HG03432 (cell line): ENCODE measurements around the gene NEK2.
"Not testable (repeated sequence)": the region's sequence is repeated elsewhere in the genome, so short reads cannot be mapped to it uniquely, and the experiment has no call there.

ENCODE experiments used
- ATAC-seq: cut with Tn5 transposase; IDR thresholded peaks from one replicate; pipeline ENCODE4 v1.9.1; 2021; ENCODE audit warnings: mild to moderate bottlenecking, moderate library complexity; ENCODE audit not compliant: unreplicated experiment

NEK2 gene

DNA sequence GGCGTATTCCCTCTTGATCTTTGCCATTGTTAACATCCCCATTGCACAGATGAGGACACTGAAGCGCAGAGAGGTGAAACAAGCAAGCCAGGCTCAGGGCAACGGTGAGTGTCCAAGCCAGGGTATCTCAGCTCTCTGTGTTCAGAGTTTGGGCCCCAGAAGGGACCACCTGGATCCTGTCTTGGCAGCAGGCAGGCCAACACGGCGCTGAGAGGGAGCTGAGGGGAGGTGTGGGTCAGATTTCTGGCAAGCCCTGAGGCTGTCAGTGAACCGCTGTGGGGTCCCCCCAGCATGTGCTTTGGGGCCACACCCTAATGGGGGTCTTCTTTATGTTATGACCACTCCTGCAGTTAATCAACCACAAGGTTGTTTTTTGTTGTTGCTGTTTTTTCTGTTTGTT lies 23.1 kb downstream of the NEK2 start:
- no peak for ATAC-seq

DNA sequence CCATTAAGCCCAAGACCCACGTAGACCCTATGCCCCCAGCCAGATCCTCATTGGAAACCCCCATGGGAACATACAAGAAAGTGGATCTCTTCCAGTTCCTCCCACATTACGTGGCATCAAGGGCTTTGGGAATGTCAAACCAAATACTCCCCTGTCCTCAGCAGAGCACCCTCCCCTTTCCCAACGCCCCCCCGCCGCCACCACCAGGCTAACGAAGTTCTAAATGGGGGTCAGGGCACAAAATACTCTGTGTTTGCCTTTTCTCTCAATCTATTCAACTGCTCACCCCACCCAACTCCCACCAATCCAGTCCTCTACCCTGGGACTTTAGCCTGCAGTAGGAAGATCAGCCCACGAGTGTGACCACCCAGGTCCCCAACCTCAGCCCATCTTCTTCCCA lies 24.5 kb downstream of the NEK2 start:
- no peak for ATAC-seq

DNA sequence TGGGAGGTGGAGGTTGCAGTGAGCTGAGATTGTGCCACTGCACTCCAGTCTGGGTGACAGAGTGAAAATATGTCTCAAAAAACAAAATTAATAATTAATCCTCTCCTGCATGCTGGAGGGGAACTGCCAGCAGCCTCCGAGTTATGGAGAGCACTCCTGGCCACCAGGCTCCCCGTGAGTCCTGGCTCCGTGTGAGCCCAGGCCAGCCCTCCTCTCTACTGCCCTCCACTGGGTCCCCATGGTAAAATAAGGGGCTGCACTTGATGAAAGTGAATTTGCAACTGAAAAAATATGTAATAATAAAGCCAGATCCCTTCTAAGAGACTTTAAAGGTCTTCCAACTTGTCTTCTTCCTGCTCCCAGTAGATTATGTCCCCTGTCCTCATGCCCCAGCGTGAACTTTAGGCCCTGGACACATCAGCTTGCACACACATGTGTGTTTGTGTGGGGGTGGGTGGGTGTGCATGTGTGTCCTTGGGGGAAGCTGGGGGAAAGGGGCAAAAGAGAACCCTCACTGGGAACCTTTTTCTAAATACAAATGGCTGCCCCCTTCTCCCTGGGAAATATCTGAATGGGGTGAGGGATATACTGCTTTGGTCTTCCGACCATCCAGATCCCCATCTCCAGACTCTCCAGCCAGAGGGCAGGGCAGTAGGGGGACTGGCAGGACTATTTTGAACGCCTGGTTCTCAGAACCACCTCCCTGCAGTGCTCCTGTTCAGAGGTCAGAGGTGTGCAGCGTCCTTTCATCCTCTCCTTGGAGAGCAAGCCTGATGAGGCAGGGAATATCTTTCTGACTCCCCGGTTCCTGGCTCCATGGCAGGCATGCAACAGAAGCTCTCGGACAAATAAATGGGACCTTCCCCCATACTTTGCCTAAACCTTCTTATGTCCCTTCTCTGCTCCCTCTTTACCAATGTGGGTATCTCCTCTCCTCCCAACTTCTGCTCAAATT lies 26.2 kb downstream of the NEK2 start:
- ATAC-seq = no peak

DNA sequence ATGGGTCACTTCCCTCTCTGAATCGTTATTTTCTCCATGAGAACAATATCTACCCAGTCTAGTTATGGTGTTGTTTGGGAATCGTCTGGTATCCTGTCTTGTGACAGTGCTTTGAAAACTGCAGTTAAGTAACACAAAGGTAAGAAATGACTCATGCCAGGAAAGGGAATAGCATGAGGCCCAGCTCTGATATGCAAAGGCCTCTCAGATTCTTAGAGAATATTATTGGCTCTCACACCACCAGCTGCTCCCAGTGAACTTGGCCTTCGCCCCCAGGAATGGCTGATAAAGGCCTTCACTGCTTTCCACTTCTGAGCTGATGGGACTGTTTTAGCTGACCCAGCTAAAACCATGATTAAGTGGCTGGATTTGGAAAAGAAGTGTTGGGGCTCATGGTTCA lies 27.1 kb downstream of the NEK2 start:
- ATAC-seq = no peak

DNA sequence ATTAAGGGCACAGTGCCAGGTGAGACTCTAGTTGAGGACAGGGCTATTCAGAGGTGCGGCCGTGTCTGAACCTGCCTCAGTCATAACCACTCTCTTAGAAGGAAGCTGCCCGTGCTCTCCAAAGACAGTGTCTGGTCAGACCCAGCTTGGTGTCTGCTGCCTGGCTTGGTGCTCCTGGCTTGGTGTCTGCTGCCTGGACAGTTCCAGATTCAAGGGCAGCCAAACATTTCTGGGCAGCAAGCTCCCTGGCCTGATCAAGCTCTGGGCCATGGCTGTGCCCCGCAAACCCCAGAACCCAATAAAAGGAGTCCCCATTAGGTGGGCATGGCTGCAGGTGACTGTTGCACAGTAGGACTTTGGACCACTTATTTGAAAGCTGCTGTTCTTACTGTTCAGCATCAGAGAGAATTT lies 27.7 kb downstream of the NEK2 start:
- no peak for ATAC-seq

DNA sequence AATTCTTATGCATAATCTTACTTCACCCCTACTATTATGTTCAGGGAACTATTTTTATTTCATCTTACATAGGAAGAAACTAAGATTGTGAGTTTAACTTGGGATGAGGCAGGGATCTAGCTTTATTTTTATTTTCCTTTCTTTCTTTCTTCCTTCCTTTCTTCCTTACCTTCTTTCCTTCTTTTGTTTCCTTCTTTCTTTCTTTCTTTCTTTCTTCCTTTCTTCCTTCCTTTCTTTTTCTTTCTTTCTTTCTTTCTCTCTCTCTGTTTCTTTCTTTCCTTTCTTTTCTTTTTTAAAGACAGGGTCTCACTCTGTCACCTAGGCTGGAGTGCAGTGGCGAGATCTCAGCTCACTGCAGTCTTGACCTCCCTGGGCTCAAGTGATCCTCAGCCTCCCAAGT lies 28.9 kb downstream of the NEK2 start:
- no peak for ATAC-seq

DNA sequence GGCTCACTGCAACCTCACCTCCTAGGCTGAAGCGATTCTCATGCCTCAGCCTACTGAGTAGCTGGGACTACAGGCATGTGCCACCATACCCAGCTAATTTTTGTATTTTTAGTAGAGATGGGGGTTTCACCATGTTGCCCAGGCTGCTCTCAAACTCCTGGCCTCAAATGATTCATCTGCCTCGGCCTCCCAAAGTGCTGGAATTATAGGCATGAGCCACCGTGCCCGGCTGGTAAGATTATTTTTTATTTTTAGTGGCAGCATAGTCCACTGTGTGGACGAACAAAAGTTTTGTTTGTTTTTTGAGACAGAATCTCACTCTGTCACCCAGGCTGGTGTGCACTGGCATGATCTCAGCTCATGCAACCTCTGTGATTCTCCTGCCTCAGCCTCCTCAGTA lies 29.8 kb downstream of the NEK2 start:
- ATAC-seq = not testable (repeated sequence)

DNA sequence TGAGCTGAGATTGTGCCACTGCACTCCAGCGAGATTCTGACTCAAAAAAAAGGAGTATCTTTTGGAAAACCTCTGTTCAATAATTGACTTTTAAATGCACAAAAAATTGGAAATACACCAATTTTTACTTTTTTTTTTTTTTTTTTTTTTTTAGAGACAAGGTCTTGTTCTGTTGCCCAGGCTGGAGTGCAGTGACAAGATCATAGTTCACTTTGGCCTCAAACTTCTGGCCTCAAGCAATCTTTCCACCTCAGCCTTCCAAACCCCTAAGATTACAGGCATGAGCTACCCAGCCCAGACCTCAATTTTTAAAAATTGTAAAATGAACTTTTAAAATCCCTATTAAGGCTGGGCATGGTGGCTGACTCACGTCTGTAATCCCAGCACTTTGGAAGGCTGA lies 30.8 kb downstream of the NEK2 start:
- ATAC-seq = no peak

DNA sequence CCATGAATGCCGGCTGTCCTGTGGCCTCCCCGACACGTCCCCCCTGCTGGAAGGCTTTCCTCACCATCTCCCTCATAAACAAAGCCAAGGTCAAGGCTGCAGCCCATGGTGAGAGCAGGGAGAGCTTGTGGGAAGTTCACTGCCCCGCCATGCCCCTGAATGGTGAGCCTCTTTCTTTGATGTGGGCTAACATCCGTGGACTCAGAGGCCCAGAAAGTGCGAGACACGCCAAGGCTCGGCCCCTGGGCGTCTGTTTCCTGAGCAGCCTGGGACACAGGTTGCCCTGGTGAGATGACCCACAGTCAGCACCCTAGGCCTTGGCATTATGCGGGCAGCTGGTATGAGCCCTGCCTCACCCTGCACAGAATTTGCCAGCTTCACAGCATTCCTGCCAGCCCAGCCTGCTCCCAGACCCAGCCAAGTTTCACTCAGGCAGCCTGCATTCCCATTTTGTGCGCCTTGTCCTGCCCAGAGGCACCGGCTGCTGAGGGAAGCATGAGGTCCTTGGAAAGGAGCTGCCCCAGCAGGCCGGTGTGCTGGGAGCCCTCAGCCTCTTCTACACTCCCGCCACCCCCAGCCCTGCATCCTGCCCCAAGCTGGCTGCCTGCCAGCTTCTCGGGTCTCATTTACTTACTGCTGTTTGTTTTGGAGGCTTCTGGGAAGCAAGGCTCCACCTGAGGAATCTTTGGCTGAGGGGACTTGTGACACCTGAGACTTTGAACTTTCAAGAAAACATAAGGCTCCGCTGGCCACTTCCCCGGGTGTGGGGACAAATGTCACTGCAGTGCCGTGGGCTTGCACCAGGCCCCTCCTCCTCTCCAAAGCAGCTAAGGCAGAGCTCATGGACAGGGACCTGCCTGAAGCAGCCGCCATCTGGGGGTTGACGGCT lies 31.9 kb downstream of the NEK2 start:
- no peak for ATAC-seq

DNA sequence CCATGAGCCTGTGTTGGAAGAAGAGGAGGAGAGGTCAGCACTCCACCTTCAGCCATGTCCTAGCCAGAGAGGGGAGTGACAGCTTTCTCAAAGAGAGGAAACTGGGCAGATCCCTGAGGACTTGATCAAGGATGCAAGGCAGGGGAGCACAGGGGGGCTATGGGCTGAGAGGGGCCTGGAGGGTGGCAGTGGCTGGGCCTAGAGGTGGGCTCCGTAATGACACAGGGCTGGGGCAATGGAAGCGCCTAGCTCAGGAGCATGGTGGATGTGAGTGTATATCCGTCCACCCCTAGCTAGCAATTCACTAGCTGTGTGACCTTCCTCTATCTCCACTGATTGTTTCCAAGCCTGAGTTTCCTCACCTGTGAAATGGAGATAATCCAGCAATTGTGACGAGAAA lies 32.6 kb downstream of the NEK2 start:
- ATAC-seq = no peak

DNA sequence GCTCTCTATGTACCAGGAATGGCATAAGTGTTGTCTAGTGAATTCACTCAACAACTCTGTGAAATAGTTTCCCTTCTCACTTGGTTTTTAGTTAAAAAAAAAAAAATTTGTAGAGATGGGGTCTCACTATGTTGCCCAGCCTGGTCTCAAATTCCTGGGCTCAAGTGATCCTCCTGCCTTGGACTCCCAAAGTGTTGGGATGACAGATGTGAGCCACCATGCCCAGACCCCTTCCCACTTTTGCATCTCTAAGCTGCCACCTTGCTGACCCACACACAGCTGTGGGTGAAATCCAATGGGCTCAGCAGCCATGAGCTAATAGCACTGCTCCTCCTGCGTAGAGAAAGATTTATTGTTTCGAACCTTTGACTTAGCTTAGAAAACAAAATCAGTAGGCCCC lies 33.5 kb downstream of the NEK2 start:
- no peak for ATAC-seq

DNA sequence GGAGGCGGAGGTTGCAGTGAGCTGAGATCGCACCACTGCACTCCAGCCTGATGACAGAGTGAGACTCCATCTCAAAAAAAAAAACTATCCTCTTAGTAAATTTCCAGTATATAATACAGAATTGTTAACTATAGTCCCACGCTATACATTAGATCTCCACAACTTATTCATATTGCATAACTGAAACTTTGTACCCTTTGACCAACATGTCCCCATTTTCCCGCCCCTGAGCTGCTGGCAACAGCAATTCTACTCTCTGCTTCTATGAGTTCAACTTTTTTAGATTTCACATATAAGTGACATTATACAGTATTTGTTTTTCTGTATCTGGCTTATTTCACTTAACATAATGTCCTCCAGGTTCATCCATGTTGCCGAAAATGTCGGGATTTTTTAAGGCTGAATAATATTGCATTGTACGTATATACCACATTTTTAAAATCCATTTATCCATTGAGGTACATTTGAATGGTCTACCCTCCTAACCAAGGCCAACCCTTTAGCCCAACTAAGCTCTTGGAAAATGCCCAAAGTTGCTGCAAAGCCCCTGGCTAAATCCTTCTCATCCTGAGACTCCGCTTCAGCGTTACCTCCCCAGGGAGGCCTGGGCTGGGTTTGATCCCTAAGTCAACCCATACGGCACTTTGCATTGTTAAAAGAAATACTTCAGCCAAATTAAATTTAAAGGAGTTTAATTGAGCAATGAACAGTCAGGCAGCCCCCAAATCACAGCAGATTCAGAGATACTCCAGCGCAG lies 34.2 kb downstream of the NEK2 start:
- ATAC-seq = no peak

DNA sequence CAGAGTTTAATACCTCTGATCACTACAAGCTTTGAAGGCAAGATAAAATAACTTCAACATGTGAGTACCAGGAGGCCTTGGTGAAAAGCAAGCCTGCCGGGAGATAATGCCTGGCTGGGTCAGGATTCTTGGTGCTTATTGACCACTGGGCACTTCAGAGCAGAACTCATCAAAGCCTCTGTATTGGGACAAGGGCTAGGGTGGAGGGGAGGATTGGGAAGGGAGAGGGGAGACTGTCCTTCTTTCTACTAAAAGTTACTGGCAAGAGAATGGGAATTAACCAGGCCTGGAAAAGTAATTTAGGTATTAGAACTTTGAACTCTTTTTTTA lies 35.2 kb downstream of the NEK2 start:
- no peak for ATAC-seq

DNA sequence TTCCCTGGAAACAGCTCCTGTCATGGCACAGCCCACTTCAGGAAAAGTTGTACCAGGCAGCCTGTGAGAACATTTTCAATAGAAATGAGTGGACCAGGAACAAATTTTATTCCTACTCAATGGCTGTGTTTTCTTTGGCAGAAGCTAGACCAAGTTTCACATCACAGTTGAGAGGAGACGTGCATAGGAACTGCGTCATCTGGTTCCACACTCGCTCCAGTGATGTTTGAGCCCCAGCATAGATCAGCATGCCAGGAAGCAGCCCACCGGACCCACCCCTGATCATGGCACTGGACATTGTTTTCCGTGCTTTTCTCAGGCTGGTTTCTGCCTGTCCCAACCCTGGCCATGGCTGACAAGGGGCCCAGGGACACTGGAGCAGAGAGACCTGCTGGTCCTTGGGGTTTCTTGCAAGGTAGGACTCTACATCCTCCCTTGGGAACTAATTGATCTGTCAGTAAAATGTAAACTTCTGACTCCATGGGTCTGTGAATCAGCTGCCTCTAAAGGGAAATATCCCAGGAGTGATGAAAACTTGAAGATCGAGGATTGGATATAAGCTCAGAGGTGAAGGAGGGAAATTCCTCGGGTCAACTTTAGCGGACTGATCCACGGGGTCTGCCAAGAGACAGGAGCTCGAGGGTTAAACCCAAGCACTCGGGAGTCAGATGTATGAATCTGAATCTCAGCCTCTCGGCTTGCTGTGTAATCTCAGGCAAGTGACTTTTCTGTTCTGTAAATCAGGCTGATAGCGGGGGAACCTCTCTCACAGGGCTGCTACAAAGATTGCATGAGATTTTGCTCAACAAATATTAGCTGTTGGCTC lies 35.7 kb downstream of the NEK2 start:
- ATAC-seq = no peak

DNA sequence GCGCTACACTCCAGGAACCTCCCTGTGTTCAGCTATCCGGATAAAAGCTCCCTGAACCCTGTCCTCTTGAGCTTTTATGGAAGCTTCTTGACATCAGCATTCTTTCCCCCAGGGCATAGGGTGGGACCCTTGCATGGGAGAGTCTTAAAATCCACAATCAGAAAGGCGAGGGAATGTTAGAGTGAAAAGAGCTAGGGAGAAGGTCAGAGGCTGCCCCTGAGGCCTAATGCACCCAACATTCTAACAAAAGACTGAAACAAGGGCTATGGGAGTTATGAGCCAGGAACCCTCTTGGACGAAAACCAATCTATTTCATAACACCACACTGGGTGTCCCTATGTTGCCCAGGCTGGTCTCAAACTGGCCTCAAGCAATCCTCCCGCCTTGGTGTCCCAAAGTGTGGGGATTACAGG lies 36.7 kb downstream of the NEK2 start:
- ATAC-seq = no peak

DNA sequence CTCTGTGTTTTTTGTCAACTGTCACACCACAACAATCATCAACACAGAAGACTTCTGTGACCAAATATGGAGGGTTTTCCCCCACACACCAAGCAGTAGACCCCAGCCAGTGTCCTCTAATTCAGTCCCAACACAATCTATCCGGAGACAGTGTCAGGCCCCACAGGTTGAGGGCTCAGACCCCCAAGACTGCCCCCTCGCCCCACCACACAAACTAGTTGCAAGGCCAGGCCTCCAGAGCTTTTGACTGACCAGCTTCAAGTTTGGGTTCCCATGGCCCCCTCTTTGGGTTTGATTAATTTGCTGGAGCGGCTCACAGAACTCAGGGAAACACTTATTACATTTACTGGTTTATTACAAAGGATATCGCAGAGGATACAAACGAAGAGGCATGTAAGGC lies 37.2 kb downstream of the NEK2 start:
- no peak for ATAC-seq

DNA sequence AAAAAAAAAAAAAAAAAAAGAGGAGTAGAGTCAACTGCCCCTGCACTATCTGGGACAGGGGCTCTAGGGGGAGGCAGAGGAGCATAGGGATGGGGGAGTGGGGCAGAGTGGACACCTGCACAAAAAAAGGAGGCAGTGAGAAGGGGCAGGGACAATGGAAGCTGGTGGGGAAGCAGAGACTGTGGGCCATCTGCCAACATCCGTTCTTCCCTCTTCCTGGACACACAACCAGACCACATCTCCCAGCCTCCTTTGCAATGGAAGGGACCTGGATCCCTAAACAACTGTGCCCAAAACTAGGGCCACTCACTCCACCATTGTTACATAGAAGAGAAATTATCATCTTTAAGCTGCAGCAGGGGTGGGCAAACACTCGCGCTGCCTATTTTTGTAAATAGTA lies 38.4 kb downstream of the NEK2 start:
- ATAC-seq = no peak

DNA sequence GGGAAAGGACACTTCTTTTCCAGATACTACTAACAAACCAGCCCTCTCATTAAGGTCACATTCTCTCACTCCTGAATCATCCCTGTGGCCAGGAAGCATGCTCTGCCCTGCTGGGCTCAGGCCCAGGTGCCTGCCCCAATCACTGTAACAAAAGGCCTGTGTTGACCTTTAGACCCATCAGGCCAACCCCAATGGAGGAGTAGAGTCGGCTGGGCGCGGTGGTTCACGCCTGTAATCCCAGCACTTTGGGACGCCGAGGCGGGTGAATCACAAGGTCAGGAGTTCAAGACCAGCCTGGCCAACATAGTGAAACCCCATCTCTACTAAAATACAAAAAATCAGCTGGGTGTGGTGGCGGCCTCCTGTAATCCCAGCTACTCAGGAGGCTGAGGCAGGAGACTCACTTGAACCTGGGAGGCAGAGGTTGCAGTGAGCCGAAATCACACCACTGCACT lies 38.8 kb downstream of the NEK2 start:
- ATAC-seq = not testable (repeated sequence)

DNA sequence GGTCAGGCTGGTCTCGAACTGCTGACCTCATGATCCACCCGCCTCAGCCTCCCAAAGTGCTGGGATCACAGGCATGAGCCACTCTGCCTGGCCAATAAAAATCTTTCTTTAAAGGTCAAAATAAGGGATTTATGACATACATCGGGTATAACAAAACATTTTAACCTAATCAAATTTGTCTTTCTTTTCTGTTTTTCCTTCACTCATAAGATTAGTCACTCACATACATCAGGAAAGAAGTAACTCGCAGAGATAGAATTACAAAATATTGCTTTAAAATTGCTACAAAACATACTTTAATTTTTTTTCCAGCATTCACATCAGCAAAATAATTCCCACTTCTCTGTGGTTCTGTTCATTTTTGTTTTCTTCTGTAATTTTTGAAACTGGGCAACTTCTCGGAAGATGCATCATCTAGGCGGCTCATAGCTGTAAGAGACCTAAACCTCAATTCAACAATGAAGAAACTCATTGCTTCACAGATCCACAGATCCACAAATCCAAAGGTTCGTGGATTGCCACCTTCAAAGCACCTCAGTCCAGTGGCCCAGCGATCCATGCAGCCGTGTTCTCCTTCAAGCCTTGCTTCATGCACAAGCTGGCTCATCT lies 39.7 kb downstream of the NEK2 start:
- no peak for ATAC-seq

DNA sequence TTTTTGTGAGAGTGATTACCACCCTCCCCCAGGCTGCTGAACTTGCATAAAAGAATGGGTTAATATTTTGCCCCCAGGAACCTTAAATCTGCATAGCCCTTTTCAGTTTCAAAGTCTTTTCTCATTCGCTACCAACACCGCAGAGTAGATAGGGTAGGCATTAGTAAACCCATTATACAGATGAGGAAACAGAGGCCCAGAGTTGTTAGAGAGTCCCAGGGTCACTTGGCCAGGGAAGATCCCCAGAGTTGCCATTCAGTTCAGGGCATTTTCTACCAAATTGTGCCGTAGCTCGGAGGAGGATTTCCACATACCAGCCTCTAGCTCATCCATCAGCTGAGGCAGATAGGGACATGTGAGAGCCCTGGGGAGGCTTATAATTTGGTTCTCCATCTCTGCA lies 40.5 kb downstream of the NEK2 start:
- ATAC-seq = no peak
